IPS-18c (cell line): ENCODE data around the gene ALKBH3.

ENCODE experiments used
- H3K4me3 ChIP-seq: 2 replicates; pipeline ENCODE4 v1.7.0; 2013; ENCODE audit warnings: low read depth, mild to moderate bottlenecking, low read length, moderate library complexity; ENCODE audit not compliant: insufficient read depth
- H3K9me3 ChIP-seq: one replicate; pipeline ENCODE4 v1.6.1; 2013; ENCODE audit warnings: mild to moderate bottlenecking, low read length, moderate library complexity; ENCODE audit not compliant: control insufficient read depth, insufficient read depth

ALKBH3 gene

DNA sequence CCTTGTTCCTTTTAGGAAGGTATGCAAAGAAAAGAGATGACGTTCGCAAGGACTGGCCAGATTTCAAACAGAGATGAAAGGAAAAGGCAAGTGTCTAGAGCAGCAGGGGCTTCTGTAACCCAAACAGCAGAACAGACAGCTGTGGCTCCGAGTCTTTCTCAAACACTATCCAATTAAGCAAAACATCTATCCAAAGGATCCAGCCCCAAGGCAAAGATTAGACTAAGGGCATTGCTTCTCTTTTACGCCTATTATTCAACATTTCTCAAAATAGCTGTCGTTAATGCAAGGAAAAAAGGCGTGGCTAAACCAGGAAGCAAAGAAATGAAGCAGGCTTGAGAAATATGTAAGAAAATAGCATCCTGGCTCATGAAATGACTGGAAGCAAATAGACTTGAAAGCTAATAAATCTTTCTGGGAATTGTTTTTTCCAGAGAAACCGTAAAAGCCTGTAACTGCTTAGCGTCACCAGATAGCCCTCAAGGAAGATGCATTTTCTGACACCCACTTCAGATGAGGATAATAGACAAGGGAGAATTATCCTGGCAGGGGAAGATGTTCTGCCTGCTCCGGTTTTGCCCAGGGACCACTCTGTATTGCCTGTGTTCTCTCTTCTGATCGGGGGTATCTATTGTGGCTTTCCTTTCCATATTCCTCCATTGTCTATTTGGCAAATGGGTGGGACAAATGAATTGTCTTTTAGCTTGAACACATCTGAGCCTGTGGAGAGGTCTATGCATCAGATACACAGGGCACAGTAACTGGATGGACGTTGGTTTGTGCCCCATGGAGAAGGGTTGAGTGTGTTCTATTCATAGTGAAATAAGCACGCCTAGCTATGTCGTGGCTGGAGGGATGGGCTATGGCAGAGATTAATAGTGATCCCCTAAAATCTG is 82.0 kb downstream of the ALKBH3 start:
- Histone ChIP-seq H3K9me3 (no peaks in the 10 kb centered on the region), H3K4me3 (no peak overlapping the region)

GRCh38 chr11:43963279-43963620 is 82.6 kb downstream of the ALKBH3 start:
- H3K9me3 ChIP-seq = no peaks in the 10 kb centered on the region
- H3K4me3 ChIP-seq = no peak overlapping the region

DNA sequence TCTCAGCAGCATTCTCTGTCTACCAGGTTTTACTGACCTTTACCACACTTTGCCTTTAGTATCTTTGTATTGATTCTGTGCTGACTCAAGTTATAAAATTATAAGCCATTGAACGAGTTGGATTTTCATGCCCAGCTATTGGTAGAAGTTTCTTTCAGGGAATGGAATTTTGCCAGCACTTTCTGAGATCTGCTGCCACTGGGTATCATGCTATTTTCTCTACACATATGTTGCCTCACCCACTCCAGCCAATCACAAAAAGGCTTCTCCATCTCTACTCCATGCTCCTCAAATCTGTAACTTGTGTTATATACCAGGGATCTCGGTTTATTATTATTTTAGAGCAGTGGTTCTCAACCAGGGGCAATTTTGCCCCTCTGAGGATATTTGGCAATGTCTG is 87.0 kb downstream of the ALKBH3 start:
- no peak overlapping the region for H3K4me3 ChIP-seq
- no peaks in the 10 kb centered on the region for H3K9me3 ChIP-seq

GRCh38 chr11:43968719-43969118 is 88.1 kb downstream of the ALKBH3 start:
- Histone ChIP-seq H3K4me3 (no peak overlapping the region), H3K9me3 (no peaks in the 10 kb centered on the region)

DNA sequence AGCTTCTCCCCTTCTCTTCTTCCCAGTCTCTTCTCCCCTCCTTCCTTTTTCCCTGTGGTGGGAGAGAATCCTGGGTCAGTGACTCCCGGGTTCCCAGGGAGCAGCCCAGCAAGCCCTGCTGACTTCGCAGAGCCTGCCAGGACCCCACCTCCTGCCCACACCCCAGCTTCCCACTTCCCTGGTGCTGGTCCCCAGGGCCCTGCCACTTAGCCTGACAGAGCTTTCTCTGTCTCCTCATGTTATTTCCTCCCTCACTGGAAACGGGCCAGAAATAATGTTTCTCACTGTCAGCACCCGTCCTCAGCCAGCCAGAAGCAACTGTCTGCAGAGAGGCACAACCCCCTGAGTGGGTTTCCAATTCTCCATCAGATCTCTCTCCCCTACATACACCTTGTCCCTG is 88.9 kb downstream of the ALKBH3 start:
- Histone ChIP-seq H3K4me3 (no peak overlapping the region), H3K9me3 (no peaks in the 10 kb centered on the region)
